K562 (cell line): ENCODE measurements around the gene PPIA. TPM values are rescaled to one million over a fixed set of nuclear protein-coding genes. Genes with fewer than 3 reads are reported as not detected.

ENCODE experiments used
- AFF4 ChIP-seq: sonication (generic); formaldehyde crosslinking; IDR thresholded peaks from 2 replicates; pipeline ENCODE4 v1.8.0; 2023; ENCODE audit warnings: mild to moderate bottlenecking, missing genetic modification reagents
- CC2D1A ChIP-seq: fragments of 450-650 bp; IDR thresholded peaks from 2 replicates; pipeline ENCODE4 v1.6.1; 2017; ENCODE audit warnings: mild to moderate bottlenecking
- EGR1 ChIP-seq: fragments of 450-650 bp; conservative IDR thresholded peaks from 2 replicates; pipeline ENCODE4 v1.6.1; 2017; ENCODE audit warnings: mild to moderate bottlenecking
- MECOM ChIP-seq: fragments of 250-450 bp; sonication (Bioruptor Pico); IDR thresholded peaks from 2 replicates; pipeline ENCODE4 v1.8.0; 2022; ENCODE audit warnings: inconsistent platforms
- MEIS2 ChIP-seq: fragments of 450-650 bp; IDR thresholded peaks from 2 replicates; pipeline ENCODE4 v1.6.1; 2014; ENCODE audit warnings: mild to moderate bottlenecking; ENCODE audit not compliant: partially characterized antibody
- MGA ChIP-seq: fragments of 450-650 bp; IDR thresholded peaks from 2 replicates; pipeline ENCODE4 v1.6.1; 2016; ENCODE audit warnings: mild to moderate bottlenecking, moderate library complexity
- PHF8 ChIP-seq: fragments of 200-600 bp; sonication (generic); IDR thresholded peaks from 2 replicates; pipeline ENCODE4 v1.6.1; 2012; ENCODE audit warnings: mixed run types, mild to moderate bottlenecking, inconsistent platforms, low read length, moderate library complexity, borderline replicate concordance
- RNF2 ChIP-seq: sonication (generic); IDR thresholded peaks from 2 replicates; pipeline ENCODE4 v1.6.1; 2016
- TAF1 ChIP-seq: IDR thresholded peaks from 2 replicates; pipeline ENCODE4 v1.6.1; 2011; ENCODE audit warnings: mild to moderate bottlenecking, low read length, moderate library complexity; ENCODE audit not compliant: insufficient read depth, control insufficient read depth, severe bottlenecking; ENCODE audit errors: extremely low read depth
- ZNF512 ChIP-seq: IDR thresholded peaks from 2 replicates; pipeline ENCODE4 v1.6.1; 2016; ENCODE audit warnings: missing genetic modification characterization, missing compliant biosample characterization
- polyA plus RNA-seq, 8 experiments: library from polyadenylated mRNA; depleted of rRNA in 4 of 8; stranded (reverse) in 5 of 8; unstranded in 3 of 8; fragments of >200 nt; fragmentation: Nextera tagmentation in 2 of 8; fragmentation: Illumina TruSeq in 1 of 8; extraction: Ambion mirVana in 2 of 8; extraction: Trizol in 1 of 8; gene quantifications; 2 replicates each; pipeline versions ENCODE4 v1.2.1 to v1.2.3, GENCODE V29; 2011 to 2014; ENCODE audit warnings: inconsistent platforms in 1 of 8, missing spikeins in 1 of 8
- total RNA-seq, 7 experiments: library from RNA; depleted of rRNA in 6 of 7; stranded (reverse); fragments of >200 nt in 6 of 7; fragmentation: Illumina TruSeq in 2 of 7; extraction: Trizol in 2 of 7; gene quantifications; 2 replicates each; pipeline versions ENCODE4 v1.2.1 to v1.2.3, GENCODE V29; 2011 to 2021; ENCODE audit warnings: low replicate concordance in 1 of 7

Gene PPIA
- total and polyA plus RNA-seq, 9 of the 15 experiments (the other 6 are each of a cell fraction or from before 2014, with no cell fraction given) = 2,583 to 7,504 (median 3,973) TPM

- TF ChIP-seq AFF4 (CRISPR knock-in tag) (no peak; the same call in 1 of the 2 replicates), MEIS2 (peak; percentile 38), RNF2 (peak; percentile 86), CC2D1A (peak; percentile 83), TAF1 (peak; percentile 87), PHF8 (peak; percentile 82; the same call in 1 of the 2 replicates), MGA (peak; percentile 91), ZNF512 (tag) (no peak), MECOM (CRISPR knock-in tag) (no peak), EGR1 (no peak; the same call in 1 of the 2 replicates)
Observed at GRCh38 chr7:44847920-44848634, 51.6 kb downstream of the PPIA start, which contains the start of gene H2AZ2 (continued).
